B cell (primary cell): Measurements from ENCODE around the gene USPL1. TPM values are rescaled to one million over a fixed set of nuclear protein-coding genes. Genes with fewer than 3 reads are reported as not detected.

ENCODE experiments used
- ATAC-seq: fragments of 200-7000 bp; cut with Tn5 transposase; one replicate; pipeline ENCODE4 v1.10.0; 2021; ENCODE audit warnings: low read depth, mild to moderate bottlenecking, moderate number of reproducible peaks, moderate library complexity
- CTCF ChIA-PET: fragments of 350-600 bp; sonication (Branson Sonifier 250); formaldehyde crosslinking; loops from one replicate; lab custom pipeline; 2021; ENCODE audit warnings: antibody characterized with exemption, inconsistent platforms; lab: Charles Lee
- POLR2A ChIA-PET: fragments of 350-600 bp; sonication (Branson Sonifier 250); formaldehyde crosslinking; loops from one replicate; lab custom pipeline; 2021; ENCODE audit warnings: antibody characterized with exemption; lab: Charles Lee
- DNase-seq: peaks from one replicate; pipeline ENCODE4 v3.0.0; 2013
- H2AFZ ChIP-seq: 2 replicates; pipeline ENCODE4 v1.6.1; 2012; ENCODE audit warnings: mild to moderate bottlenecking, low read depth, low read length; ENCODE audit not compliant: insufficient read depth, poor library complexity, severe bottlenecking
- H3K27ac ChIP-seq, 2 donors: 1 replicate in 1 of 2; 2 replicates in 1 of 2; pipeline ENCODE4 v1.5.1; 2012 to 2013; ENCODE audit warnings: low read length in 2 of 2, mild to moderate bottlenecking in 2 of 2, moderate library complexity in 1 of 2
- H3K27me3 ChIP-seq, 4 experiments: fragments of 200-600 bp in 1 of 4; sonication (generic) in 1 of 4; replicated peaks in 1 of 4; 1 replicate in 2 of 4; 2 replicates in 2 of 4; pipeline versions ENCODE4 v1.6.1 to v1.7.0; 2013 to 2016; ENCODE audit warnings: low read length in 3 of 4, mild to moderate bottlenecking in 2 of 4, mixed read lengths in 1 of 4, moderate library complexity in 1 of 4; ENCODE audit not compliant: insufficient read depth in 4 of 4, control insufficient read depth in 3 of 4; ENCODE audit errors: control extremely low read depth in 1 of 4
- H3K36me3 ChIP-seq, 2 experiments: replicated peaks in 1 of 2; 1 replicate in 1 of 2; 2 replicates in 1 of 2; pipeline versions ENCODE4 v1.6.1 to v1.7.1; 2013; ENCODE audit warnings: low read length in 1 of 2; ENCODE audit not compliant: insufficient read depth in 2 of 2, control insufficient read depth in 1 of 2; ENCODE audit errors: control extremely low read depth in 1 of 2, extremely low read depth in 1 of 2
- H3K4me1 ChIP-seq, 2 donors: fragments of 200-600 bp in 1 of 2; sonication (generic) in 1 of 2; 1 replicate in 1 of 2; 2 replicates in 1 of 2; pipeline versions ENCODE4 v1.5.1 to v1.6.1; 2013 to 2017; ENCODE audit warnings: low read length in 2 of 2; ENCODE audit not compliant: control insufficient read depth in 2 of 2, insufficient read depth in 2 of 2
- H3K4me2 ChIP-seq: replicated peaks from 2 replicates; pipeline ENCODE3; 2012; ENCODE audit warnings: mild to moderate bottlenecking, low read depth, low read length; ENCODE audit not compliant: poor library complexity, severe bottlenecking
- H3K4me3 ChIP-seq, 5 experiments: fragments of 200-600 bp in 1 of 5; sonication (generic) in 1 of 5; 1 replicate in 3 of 5; 2 replicates in 2 of 5; pipeline versions ENCODE4 v1.5.1 to v1.7.0; 2011 to 2016; ENCODE audit warnings: low read length in 4 of 5, mild to moderate bottlenecking in 4 of 5, low read depth in 2 of 5, control low read depth in 1 of 5, moderate library complexity in 1 of 5; ENCODE audit not compliant: insufficient read depth in 1 of 5; ENCODE audit errors: control extremely low read depth in 1 of 5, extremely low read depth in 1 of 5
- H3K79me2 ChIP-seq: fragments of 200-600 bp; sonication (generic); one replicate; pipeline ENCODE4 v1.6.0; 2016; ENCODE audit warnings: low read length; ENCODE audit not compliant: control insufficient read depth, insufficient read depth
- H3K9ac ChIP-seq: fragments of 200-600 bp; sonication (generic); 2 replicates; pipeline ENCODE4 v1.6.1; 2017; ENCODE audit warnings: mild to moderate bottlenecking, low read length, moderate library complexity
- H3K9me3 ChIP-seq, 3 donors: one replicate each; pipeline versions ENCODE4 v1.6.1 to v1.7.1; 2013; ENCODE audit warnings: low read length in 2 of 3; ENCODE audit not compliant: control insufficient read depth in 2 of 3, insufficient read depth in 1 of 3; ENCODE audit errors: control extremely low read depth in 1 of 3
- H4K20me1 ChIP-seq: 2 replicates; pipeline ENCODE4 v1.6.0; 2012; ENCODE audit warnings: mild to moderate bottlenecking, low read length; ENCODE audit not compliant: insufficient read depth, control insufficient read depth, poor library complexity, severe bottlenecking
- H3K27ac Mint-ChIP-seq: one replicate; pipeline ENCODE4 v1.8.0; 2021; ENCODE audit warnings: mixed read lengths
- H3K27me3 Mint-ChIP-seq: one replicate; pipeline ENCODE4 v1.8.0; 2021; ENCODE audit warnings: mixed read lengths
- H3K4me1 Mint-ChIP-seq: one replicate; pipeline ENCODE4 v1.8.0; 2021; ENCODE audit warnings: mixed read lengths
- H3K4me3 Mint-ChIP-seq: one replicate; pipeline ENCODE4 v1.8.0; 2021; ENCODE audit warnings: mixed read lengths
- H3K9me3 Mint-ChIP-seq: one replicate; pipeline ENCODE4 v1.8.0; 2022; ENCODE audit warnings: mixed read lengths; ENCODE audit not compliant: insufficient read depth
- EZH2 ChIP-seq: IDR thresholded peaks from 2 replicates; pipeline ENCODE4 v1.6.1; 2012; ENCODE audit warnings: borderline replicate concordance, low read depth, mild to moderate bottlenecking, moderate library complexity, low read length; ENCODE audit not compliant: insufficient read depth, poor library complexity, severe bottlenecking
- WGBS: methylation state at CpG from one replicate; pipeline ENCODE4 v1.1.5; 2013; ENCODE audit warnings: missing lambda C conversion rate; ENCODE audit not compliant: insufficient coverage; 5-methylcytosine and 5-hydroxymethylcytosine counted together
- intact Hi-C: fragments of 100-400 bp; cut with micrococcal nuclease; formaldehyde crosslinking; loops from one replicate; pipeline ENCODE4 v1.10.0; 2022
- polyA plus RNA-seq: library from polyadenylated mRNA; depleted of rRNA; stranded (reverse); fragments of >200 nt; gene quantifications from 2 replicates; pipeline ENCODE4 v1.2.3, GENCODE V29; 2012
- total RNA-seq, 2 donors: library from RNA; stranded (reverse); fragments of 120-200 nt in 1 of 2; gene quantifications; 1 replicate in 1 of 2; 2 replicates in 1 of 2; pipeline versions ENCODE4 v1.2.3 to v1.2.4, GENCODE V29; 2013 to 2022
- TF ChIP-seq, protein P1 (sequence below): fragments of 200-600 bp; IDR thresholded peaks from one replicate; pipeline ENCODE4 v1.8.0; 2022; ENCODE audit warnings: antibody characterized with exemption, mild to moderate bottlenecking

Gene USPL1
- total and polyA plus RNA-seq, 2 donors (not counting 1 experiment from before 2014, with no cell fraction given) = 30.2 to 55.8 TPM

DNA sequence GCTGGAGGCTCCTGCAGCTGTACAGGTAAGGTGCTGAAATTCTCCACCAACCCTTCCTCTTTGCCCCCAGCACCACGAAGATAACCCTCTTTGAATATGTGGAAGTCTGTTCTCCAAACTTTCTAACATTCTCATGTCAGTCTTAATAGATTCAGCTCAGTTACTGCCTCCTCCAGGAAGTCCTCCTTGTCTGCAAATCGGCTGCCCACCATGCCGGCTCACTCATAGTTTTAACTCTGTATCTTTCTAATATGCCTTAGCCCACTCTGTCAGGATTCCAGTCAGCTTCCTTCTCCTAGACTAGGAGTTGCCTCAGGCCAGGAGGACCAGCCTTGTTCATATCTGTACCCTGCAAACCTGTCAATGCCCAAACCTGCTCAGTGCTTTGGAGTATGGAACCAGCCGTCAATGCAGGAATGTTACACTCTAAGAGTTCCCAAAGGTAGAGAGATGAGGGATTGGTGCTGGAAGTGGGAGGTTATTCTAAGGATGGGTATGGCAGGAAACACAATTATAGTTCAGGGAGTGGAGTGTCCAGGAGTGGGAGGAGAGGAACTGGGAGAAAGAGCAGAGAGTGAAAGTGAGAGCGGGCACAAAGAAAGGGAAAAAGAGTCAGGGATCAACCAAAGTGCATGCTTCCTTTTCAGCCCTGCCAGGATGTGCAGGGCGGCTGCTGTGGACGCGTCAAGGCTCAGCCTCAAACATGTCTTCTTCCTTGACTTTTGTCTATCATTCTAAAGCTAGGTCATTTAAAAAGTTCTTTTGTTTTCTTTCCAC, 79.6 kb downstream of the USPL1 start:
- no peaks in the 10 kb centered on the region for H3K9me3 ChIP-seq
- H3K9ac ChIP-seq = no peak overlapping the region
- no peak for TF ChIP-seq EZH2
- TF ChIP-seq, protein P1, sequence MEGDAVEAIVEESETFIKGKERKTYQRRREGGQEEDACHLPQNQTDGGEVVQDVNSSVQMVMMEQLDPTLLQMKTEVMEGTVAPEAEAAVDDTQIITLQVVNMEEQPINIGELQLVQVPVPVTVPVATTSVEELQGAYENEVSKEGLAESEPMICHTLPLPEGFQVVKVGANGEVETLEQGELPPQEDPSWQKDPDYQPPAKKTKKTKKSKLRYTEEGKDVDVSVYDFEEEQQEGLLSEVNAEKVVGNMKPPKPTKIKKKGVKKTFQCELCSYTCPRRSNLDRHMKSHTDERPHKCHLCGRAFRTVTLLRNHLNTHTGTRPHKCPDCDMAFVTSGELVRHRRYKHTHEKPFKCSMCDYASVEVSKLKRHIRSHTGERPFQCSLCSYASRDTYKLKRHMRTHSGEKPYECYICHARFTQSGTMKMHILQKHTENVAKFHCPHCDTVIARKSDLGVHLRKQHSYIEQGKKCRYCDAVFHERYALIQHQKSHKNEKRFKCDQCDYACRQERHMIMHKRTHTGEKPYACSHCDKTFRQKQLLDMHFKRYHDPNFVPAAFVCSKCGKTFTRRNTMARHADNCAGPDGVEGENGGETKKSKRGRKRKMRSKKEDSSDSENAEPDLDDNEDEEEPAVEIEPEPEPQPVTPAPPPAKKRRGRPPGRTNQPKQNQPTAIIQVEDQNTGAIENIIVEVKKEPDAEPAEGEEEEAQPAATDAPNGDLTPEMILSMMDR = no peak
- H3K4me3 Mint-ChIP-seq = no peak overlapping the region
- no peaks in the 10 kb centered on the region for H3K36me3 ChIP-seq
- DNase-seq = no peak
- intact Hi-C loops = no loop called here
- H4K20me1 ChIP-seq = no peaks in the 10 kb centered on the region
- H3K9me3 Mint-ChIP-seq = no peaks in the 10 kb centered on the region
- peaks cover 13% of the 10 kb centered on the region for H3K27me3 Mint-ChIP-seq
- H3K4me2 ChIP-seq = no peak overlapping the region
- no peak overlapping the region for H3K4me3 ChIP-seq
- CTCF ChIA-PET = interaction anchor here (1.1 to 1.4 kb wide), 2 partner anchors 10 to 43 kb away, joined by 4 read pairs; no protein-coding TSS in a partner anchor
- no peak overlapping the region for H2AFZ ChIP-seq
- no peak overlapping the region for H3K27ac Mint-ChIP-seq
- peaks cover 24% of the 10 kb centered on the region for H3K4me1 Mint-ChIP-seq
- H3K4me1 ChIP-seq = peaks cover 12 to 15% of the 10 kb centered on the region in 2 donors
- no peaks in the 10 kb centered on the region for H3K27me3 ChIP-seq
- 73% methylated on average over 7 of the region's 8 CpGs for WGBS
- no peak overlapping the region for H3K27ac ChIP-seq
- POLR2A ChIA-PET = no interaction called here
- no peak for ATAC-seq
- H3K79me2 ChIP-seq = no peaks in the 10 kb centered on the region

DNA sequence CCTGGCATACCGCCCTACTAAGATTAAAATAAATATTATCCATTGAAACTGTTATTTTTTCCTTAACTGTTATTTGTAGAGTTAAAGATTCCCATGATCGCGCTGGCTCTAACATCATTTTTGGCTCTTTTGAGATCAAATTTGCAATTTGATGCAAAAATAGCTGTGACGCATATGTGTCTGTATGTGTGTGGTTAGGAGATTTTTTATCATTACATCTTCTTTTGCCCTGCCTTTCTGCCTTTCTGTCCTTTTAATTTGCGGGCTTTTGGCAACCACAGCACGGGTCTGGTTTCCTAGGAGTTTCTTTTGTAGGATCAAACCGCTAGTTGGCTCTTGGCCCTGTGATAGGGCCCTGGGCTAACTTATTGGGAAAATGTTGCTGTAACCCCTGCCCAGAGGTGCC, 80.3 kb downstream of the USPL1 start:
- ATAC-seq (no peak), DNase-seq (no peak)
- peaks cover 12 to 15% of the 10 kb centered on the region in 2 donors for H3K4me1 ChIP-seq
- H3K27ac ChIP-seq = no peak overlapping the region
- Mint-ChIP-seq H3K4me3 (no peak overlapping the region), H3K27me3 (peaks cover 13% of the 10 kb centered on the region), H3K27ac (no peak overlapping the region), H3K4me1 (peaks cover 24% of the 10 kb centered on the region), H3K9me3 (no peaks in the 10 kb centered on the region)
- no peaks in the 10 kb centered on the region for H3K79me2 ChIP-seq
- no peak overlapping the region for H3K4me3 ChIP-seq
- no peak overlapping the region for H2AFZ ChIP-seq
- H3K9me3 ChIP-seq = no peaks in the 10 kb centered on the region
- intact Hi-C loops = no loop called here
- no peak overlapping the region for H3K9ac ChIP-seq
- TF ChIP-seq EZH2 = no peak
- TF ChIP-seq, protein P1 = no peak
- 82% methylated on average over 3 of the region's 7 CpGs for WGBS
- CTCF ChIA-PET = interaction anchor here (1.4 kb wide), 1 partner anchor 10 kb away, joined by 4 read pairs; no protein-coding TSS in a partner anchor
- no peaks in the 10 kb centered on the region for H3K27me3 ChIP-seq
- no peaks in the 10 kb centered on the region for H3K36me3 ChIP-seq
- POLR2A ChIA-PET = no interaction called here
- H4K20me1 ChIP-seq = no peaks in the 10 kb centered on the region
- H3K4me2 ChIP-seq = no peak overlapping the region
